ENCODE measurements around the gene RING1.

RING1 gene

GRCh38 chr6:33171880-33172687 is 36.2 kb upstream of the RING1 start:
- DNase-seq (ENCODE audit: low read depth), result no peak

DNA sequence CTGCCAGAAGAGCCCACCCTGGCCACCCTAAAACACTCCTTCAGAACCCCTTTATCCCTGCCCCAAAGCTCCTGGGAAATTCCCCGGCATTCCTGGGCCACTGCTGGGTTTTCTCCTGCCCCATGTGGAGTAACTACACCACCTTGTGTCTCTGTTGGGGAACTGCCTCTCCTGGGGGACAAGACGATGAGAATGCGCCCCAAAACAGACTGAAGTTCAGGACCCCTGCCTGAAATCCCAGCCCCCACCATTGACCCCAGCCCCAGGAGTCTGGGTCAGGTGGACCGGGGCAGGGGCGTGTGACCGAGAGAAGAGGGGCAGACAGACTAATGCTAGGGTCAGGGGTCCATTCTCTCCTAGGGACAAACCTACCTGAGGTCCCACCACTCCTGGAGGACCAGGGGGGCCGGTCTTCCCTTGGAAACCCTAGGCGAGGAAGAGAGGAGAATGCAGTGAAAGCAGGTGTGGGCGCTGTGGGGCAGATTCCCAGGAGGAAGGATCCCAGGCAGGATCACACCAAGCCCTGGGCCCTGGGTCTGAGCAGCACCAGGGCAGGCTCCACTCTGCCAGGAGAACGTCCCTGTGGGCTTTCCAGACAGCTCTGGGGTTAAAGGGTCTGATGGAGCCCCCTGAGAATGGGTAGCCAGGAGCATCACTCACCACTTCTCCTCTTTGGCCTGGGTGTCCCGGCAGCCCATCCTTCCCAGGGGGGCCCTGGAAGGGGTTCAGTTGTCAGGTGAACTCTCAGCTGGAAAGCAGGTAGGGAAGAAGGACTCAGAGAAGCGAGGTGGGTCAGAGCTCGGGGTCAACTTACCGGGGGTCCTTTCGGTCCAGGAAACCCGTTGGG is 35.4 kb upstream of the RING1 start:
- no peak for DNase-seq (ENCODE audit: low read depth)

- no peak for DNase-seq (ENCODE audit: low read depth)
Measured at GRCh38 chr6:33173535-33174180, 34.6 kb upstream of the RING1 start.

DNA sequence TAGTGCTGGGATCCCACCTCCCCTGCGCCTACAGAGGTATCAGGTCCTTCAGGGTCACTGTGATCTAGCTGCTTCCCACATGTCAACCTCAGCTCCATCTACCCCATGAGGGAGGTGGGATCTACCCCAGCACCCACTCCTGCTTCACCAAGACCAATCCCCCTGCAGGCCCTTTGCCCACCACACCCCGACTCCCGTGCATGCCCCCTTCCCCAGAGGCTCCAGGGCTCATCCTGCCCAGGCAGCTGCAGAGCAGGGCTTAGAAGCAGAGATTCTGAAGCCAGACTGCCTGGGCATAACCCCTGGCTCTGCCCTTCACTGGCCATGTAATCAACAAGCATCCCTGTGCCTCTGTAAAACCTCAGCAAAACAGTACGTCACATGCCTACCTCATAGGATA is 33.5 kb upstream of the RING1 start:
- no peak for DNase-seq (ENCODE audit: low read depth)

DNA sequence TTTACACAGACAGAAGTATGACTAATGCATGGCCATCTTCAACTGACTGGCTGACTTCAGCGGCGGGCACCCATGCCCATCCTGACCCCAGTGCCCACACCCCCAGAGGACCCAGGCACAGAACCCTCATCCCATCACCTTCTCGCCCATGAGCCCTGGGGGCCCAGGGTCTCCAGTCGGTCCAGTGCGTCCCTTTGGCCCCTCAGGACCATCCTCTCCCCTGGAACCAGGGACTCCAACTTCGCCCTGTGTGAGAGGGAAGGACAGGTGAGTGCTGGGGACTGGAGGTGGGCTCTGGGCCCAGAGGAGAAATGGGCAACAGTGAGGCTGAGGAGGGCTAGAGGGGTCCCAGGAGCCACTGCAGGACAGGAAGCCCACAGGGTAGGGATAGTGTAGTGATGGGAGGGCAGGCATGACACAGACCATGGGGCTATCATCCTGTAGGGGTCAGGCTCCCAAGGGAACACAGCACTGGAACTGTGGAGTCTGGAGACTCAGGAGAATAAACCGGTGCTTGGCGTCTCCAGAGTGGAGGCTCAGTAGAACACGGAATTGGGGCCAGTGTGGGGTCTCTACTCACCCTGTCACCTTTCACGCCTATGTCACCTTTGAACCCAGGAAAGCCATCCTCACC is 32.7 kb upstream of the RING1 start:
- no peak for DNase-seq (ENCODE audit: low read depth)

DNA sequence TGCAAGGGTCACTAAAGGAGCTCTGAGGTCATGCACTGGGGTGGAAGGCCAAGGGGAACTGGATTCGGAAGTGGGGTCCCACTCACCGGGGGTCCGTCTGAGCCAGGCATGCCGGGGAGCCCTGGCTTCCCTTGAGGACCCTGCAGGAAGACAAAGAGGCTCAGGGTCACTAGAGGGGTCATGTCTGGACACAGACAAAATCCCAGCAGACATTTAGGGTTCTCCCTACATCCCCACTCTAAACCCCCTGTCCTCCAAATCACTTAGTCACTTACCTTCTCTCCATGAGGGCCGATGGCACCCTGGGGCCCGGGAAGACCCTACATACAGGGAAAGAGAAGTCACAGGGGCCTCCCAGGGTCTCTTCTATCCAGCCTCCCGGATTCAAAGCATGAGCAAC is 31.4 kb upstream of the RING1 start:
- DNase-seq (ENCODE audit: low read depth), result no peak

DNA sequence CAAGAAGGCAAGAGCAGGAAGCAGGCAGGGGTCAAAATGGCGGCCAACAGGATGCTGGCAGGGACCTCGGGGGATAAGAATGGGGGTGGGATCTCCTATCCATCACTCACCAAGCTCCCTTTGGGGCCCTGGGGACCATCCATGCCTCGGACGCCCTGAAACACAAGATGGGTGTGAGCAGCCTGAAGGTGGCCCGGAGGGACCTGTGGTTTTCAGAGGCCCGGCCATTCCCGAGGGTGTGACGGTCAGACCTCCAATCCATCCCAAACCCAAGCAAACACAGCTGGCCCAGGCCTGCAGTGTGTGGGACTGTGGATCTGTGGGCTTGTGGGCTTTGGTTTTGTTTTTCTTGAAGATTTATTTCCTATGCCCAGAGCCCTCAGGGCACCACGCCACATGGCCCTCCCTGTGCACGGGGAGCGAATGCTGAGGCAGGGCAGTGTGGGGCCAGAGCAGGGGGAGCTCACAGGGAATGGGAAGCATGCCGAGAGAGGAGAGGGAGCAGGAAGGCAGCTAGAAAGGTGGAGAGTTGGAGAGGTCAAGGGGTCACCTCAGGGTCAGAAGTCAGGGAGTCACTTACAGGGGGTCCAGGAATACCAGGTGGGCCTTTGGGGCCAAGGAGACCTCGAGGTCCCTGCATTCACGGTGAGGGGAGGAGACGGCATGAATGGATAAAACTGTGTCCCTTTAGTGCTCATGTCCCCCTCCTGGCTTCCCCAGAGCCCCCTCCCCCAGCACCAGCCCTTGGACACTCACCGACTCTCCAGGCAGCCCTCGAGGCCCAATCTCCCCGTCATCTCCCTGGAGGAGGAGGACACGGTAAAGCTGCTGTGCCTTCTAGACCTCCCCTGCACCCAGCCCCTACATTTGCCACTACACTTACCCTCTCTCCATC is 30.5 kb upstream of the RING1 start:
- DNase-seq (ENCODE audit: low read depth), result no peak

GRCh38 chr6:33178755-33179475 is 29.4 kb upstream of the RING1 start:
- DNase-seq (ENCODE audit: low read depth), result no peak

GRCh38 chr6:33181141-33181540 is 27.2 kb upstream of the RING1 start:
- DNase-seq (ENCODE audit: low read depth), result no peak

- DNase-seq (ENCODE audit: low read depth), result no peak
Measured at GRCh38 chr6:33183071-33183683, 25.1 kb upstream of the RING1 start.

GRCh38 chr6:33185190-33185589 is 23.1 kb upstream of the RING1 start:
- DNase-seq (ENCODE audit: low read depth), result no peak

DNA sequence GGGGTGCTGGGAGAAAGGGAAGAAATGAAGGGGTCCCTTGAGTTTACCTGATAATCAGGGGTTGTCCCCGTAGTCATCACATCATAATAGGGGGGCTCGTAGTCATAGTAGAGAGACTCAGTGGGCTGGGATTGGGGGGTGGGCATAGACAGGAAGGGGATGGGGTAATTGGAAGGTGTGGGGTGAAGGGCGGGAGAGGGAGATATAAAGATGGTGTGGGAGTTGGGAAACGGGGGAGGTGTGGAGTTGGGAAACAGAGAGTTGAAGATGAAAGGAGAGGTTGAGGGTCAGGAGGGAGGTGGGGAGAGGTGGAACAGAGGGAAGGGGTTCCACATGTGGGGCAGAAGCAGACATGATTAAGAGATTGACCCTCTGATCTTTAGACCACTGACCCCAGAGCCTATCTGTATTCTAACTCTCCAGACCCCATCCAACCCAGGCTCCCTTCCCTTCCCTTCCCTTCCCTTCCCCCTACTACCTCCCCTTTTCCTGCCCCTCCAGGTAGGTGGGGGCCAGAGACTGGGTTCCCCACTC is 22.6 kb upstream of the RING1 start:
- DNase-seq (ENCODE audit: low read depth), result no peak

DNA sequence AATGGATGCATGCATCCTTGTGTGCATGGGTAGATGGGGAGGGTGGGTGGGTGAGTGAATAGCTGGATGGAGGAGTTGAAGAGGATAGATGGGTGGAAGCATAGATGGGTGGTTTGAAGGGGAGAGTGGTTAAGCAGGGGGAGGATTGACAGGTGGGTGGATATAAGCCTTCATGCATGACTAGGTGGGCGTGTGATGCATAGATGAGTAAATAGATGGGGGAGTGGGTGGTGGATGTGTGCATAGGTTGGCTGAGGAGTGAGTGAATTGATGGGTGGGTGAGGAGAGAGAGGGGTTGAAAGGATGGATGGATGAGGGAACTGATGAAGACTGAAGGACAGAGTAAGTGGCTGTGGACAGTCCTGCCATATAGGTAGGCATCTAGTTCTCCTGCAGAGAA is 20.5 kb upstream of the RING1 start:
- DNase-seq (ENCODE audit: low read depth), result no peak

- no peak for DNase-seq (ENCODE audit: low read depth)
Measured at GRCh38 chr6:33189164-33189563, 19.1 kb upstream of the RING1 start.

GRCh38 chr6:33189625-33190448 is 18.5 kb upstream of the RING1 start:
- no peak for DNase-seq (ENCODE audit: low read depth)

DNA sequence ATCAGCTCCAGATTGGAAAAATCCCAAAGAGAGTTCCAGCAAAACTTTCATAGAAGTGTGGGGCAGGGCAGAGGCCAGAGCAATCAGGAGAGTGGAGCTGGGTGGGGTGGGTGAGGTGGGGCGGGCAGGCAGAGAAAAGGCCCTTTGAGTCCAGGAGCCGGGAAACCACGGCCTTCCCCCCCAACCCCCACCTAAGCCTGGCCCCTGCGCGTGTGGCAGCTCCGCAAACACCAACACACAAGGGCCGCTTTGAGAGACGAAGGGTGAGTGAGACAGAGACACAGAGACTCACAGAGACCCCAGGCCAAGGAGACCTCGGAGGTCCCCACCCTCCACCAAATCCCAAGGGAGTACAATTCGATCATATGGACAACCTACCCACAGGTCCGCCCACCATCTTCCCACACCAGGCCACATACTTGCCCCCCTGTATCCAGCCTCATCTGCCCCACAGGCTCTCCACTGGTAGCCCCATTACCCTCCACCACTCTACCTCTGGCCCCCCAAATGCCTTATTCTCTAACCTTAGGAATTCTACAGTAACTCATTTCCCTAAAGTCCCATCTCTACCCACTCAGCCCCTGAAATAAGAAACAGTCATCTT is 17.7 kb upstream of the RING1 start:
- no peak for DNase-seq (ENCODE audit: low read depth)

GRCh38 chr6:33191383-33192104 is 16.8 kb upstream of the RING1 start:
- no peak for DNase-seq (ENCODE audit: low read depth)

DNA sequence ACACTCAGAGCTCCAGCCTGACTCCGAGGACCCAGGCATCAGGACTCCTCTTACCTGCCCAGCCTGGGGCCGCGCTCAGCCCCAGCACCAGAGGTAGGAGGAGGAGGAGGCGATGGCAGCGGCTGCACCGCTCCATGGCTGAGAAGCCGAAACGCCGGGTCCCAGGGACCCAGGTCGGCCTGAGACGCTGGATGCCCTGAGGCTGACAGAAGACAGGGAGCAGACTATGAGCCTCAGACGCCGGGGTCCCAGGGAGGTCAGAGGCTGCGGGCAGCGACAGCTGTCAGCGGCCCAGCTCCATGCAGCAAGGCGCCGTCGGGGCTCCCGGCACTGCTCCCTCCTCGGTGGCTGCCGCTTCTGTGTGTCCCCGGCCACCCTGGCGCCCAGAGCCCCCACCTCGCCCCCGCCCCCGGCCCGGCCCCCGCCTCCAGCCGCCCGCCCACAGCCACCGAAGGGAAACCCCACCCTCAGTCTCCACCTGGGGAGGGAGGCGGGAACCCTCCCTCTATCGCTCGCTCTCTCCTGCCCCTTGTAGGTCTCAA is 16.1 kb upstream of the RING1 start, which contains the start of gene COL11A2:
Gene COL11A2 (minus strand): TSS at position 363 of the 542 bp plus-strand sequence. CDS start 227 bp downstream, at position 136.
- DNase-seq (ENCODE audit: low read depth), result no peak
